ENCODE data around the gene ITGAV. TPM values are rescaled to one million over a fixed set of nuclear protein-coding genes. Genes with fewer than 3 reads are reported as not detected.

Gene ITGAV
- total and polyA plus RNA-seq, 2 of the 4 experiments (the other 2 are of a cell fraction) = 45.8 to 181 TPM

DNA sequence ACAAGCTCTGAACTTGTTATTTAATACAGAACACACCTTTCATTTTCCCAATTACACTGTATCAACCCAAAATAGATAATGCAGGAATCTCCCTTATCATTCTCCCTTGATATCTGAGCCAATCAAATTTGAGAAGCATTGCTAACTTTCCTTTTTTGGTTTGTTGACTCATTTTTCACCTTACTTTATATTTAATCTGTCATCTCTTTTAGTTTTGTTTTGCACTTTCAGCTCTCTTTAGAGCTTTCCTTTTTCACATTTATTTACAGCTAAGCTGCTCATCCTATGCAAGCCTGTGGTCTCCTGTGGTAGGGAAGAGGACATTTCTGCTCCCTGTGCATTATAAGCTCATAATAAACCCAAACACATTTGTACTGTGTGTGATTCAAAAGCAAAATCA lies 50.1 kb downstream of the ITGAV start:
- H2AFZ ChIP-seq (replicated peaks; ENCODE audit: low read length, poor library complexity) = no peak overlapping the region
- in situ Hi-C loops (cut with MboI; ENCODE audit: low sequenced_read_pairs) (loop anchor here (5.0 kb wide), 1 partner anchor 133 kb away; no protein-coding TSS in a partner anchor), intact Hi-C loops (cut with micrococcal nuclease) (loop anchor here (10.0 kb wide), 1 partner anchor 365 kb away; no protein-coding TSS in a partner anchor), dilution Hi-C loops (cut with HindIII; ENCODE audit: low sequenced_read_pairs, unreplicated experiment) (no loop called here)
- H4K8ac ChIP-seq (ENCODE audit: low read depth in 2 of 2, low read length in 2 of 2) = no peak overlapping the region
- H3K9me3 ChIP-seq (ENCODE audit: control insufficient read depth, insufficient read depth, low read length) = no peaks in the 10 kb centered on the region
- CTCF ChIA-PET = interaction anchor here (0.5 to 2.9 kb wide), 4 partner anchors 61 to 214 kb away, joined by 3 to 26 read pairs (median 4); no protein-coding TSS in a partner anchor
- ATAC-seq (ENCODE audit: low read depth) (peak; percentile 5), DNase-seq (no peak)
- peaks cover 0 to 9% of the 10 kb centered on the region in 2 experiments; a peak in 2 of 4 replicates for H3K79me1 ChIP-seq (ENCODE audit: low read depth in 1 of 2, low read length in 2 of 2)
- no peak overlapping the region for H2AK9ac ChIP-seq (replicated peaks; ENCODE audit: low read depth, low read length, poor library complexity)
- peak overlapping the region; percentile 84; the same call in 1 of the 2 replicates for H3K27ac ChIP-seq (ENCODE audit: insufficient read depth, low read length)
- no peak overlapping the region for H3K23ac ChIP-seq (ENCODE audit: low read depth, low read length)
- no peaks in the 10 kb centered on the region for H4K20me1 ChIP-seq (ENCODE audit: insufficient read depth, low read length)
- no TSS peak for BruUV-seq (replicated peaks)
- H4K5ac ChIP-seq (ENCODE audit: low read depth, low read length) = 0 out of 2 replicates have a peak overlapping the region, but pooled peaks have one; percentile 17
- H3K4me3 ChIP-seq (ENCODE audit: insufficient read depth, low read depth, low read length) = no peak overlapping the region
- no peak overlapping the region for H3K9ac ChIP-seq (ENCODE audit: low read depth, low read length)
- no peak overlapping the region; the same call in 1 of the 2 replicates for H4K91ac ChIP-seq (ENCODE audit: insufficient read depth, low read depth, low read length)
- H2BK20ac ChIP-seq (ENCODE audit: low read depth, low read length) = no peak overlapping the region
- H3K4me2 ChIP-seq (ENCODE audit: low read depth, low read length) = no peak overlapping the region
- H3K56ac ChIP-seq (ENCODE audit: extremely low read depth, insufficient read depth, low read length) = no peak overlapping the region
- H3K9me1 ChIP-seq (ENCODE audit: insufficient read depth, low read length) = peaks cover 6% of the 10 kb centered on the region
- 0 out of 2 replicates have a peak overlapping the region, but pooled peaks have one; percentile 61 for H3K18ac ChIP-seq (ENCODE audit: low read depth, low read length)
- POLR2A ChIA-PET (ENCODE audit: unreplicated experiment) = no interaction called here
- peak overlapping the region; percentile 85 for H2BK5ac ChIP-seq (ENCODE audit: low read depth, low read length, poor library complexity, severe bottlenecking)
- no peak overlapping the region for H2AK5ac ChIP-seq (ENCODE audit: low read depth, low read length)
- no peak overlapping the region for H3K14ac ChIP-seq (replicated peaks; ENCODE audit: low read depth, low read length)
- H2BK120ac ChIP-seq (ENCODE audit: low read depth, low read length) = no peak overlapping the region
- TF ChIP-seq, protein P1, sequence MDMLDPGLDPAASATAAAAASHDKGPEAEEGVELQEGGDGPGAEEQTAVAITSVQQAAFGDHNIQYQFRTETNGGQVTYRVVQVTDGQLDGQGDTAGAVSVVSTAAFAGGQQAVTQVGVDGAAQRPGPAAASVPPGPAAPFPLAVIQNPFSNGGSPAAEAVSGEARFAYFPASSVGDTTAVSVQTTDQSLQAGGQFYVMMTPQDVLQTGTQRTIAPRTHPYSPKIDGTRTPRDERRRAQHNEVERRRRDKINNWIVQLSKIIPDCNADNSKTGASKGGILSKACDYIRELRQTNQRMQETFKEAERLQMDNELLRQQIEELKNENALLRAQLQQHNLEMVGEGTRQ (IDR thresholded peaks at IDR 0.05; ENCODE audit: low read depth, low read length) = no peak
- TF ChIP-seq, protein P2, sequence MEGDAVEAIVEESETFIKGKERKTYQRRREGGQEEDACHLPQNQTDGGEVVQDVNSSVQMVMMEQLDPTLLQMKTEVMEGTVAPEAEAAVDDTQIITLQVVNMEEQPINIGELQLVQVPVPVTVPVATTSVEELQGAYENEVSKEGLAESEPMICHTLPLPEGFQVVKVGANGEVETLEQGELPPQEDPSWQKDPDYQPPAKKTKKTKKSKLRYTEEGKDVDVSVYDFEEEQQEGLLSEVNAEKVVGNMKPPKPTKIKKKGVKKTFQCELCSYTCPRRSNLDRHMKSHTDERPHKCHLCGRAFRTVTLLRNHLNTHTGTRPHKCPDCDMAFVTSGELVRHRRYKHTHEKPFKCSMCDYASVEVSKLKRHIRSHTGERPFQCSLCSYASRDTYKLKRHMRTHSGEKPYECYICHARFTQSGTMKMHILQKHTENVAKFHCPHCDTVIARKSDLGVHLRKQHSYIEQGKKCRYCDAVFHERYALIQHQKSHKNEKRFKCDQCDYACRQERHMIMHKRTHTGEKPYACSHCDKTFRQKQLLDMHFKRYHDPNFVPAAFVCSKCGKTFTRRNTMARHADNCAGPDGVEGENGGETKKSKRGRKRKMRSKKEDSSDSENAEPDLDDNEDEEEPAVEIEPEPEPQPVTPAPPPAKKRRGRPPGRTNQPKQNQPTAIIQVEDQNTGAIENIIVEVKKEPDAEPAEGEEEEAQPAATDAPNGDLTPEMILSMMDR (conservative IDR thresholded peaks at IDR 0.05; ENCODE audit: low read depth, low read length) = no peak
- no peak for TF ChIP-seq CEBPB (IDR thresholded peaks at IDR 0.05; ENCODE audit: low read depth, low read length)
- TF ChIP-seq, protein P3, sequence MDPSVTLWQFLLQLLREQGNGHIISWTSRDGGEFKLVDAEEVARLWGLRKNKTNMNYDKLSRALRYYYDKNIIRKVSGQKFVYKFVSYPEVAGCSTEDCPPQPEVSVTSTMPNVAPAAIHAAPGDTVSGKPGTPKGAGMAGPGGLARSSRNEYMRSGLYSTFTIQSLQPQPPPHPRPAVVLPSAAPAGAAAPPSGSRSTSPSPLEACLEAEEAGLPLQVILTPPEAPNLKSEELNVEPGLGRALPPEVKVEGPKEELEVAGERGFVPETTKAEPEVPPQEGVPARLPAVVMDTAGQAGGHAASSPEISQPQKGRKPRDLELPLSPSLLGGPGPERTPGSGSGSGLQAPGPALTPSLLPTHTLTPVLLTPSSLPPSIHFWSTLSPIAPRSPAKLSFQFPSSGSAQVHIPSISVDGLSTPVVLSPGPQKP (IDR thresholded peaks at IDR 0.05; ENCODE audit: borderline replicate concordance, low read depth, low read length) = no peak
- TF ChIP-seq MAFK (IDR thresholded peaks at IDR 0.05; ENCODE audit: low read depth, low read length) = no peak
- TF ChIP-seq BHLHE40 (IDR thresholded peaks at IDR 0.05; ENCODE audit: low read depth, low read length) = no peak
- no peak for TF ChIP-seq SMC3 (IDR thresholded peaks at IDR 0.05; ENCODE audit: low read depth, low read length)
- TF ChIP-seq FOS (IDR thresholded peaks at IDR 0.05; ENCODE audit: low read depth, low read length) = no peak
- H3K4ac ChIP-seq (ENCODE audit: low read depth, low read length) = no peak overlapping the region
- H2BK15ac ChIP-seq (ENCODE audit: low read depth, low read length) = no peak overlapping the region
- H3K4me1 ChIP-seq (ENCODE audit: control insufficient read depth, insufficient read depth, low read length) = peaks cover 12% of the 10 kb centered on the region
- no peaks in the 10 kb centered on the region for H3K27me3 ChIP-seq (ENCODE audit: control insufficient read depth, insufficient read depth, low read length)
- H3K36me3 ChIP-seq (ENCODE audit: control insufficient read depth, insufficient read depth, low read length) = peaks cover 18% of the 10 kb centered on the region
